Panc1 (cell line): ENCODE measurements around the gene TPCN1.

Experiments used
- POLR2AphosphoS5 ChIP-seq: IDR thresholded peaks from 2 replicates; pipeline ENCODE4 v1.6.1; 2012; ENCODE audit warnings: mild to moderate bottlenecking, low read depth, low read length, moderate library complexity
- TCF7L2 ChIP-seq: IDR thresholded peaks from 2 replicates; pipeline ENCODE4 v1.6.1; 2011; ENCODE audit warnings: mild to moderate bottlenecking, low read depth, low read length, inconsistent platforms
- TF ChIP-seq, protein P1 (sequence below): fragments of 450-650 bp; IDR thresholded peaks from 2 replicates; pipeline ENCODE4 v1.5.1; 2017; ENCODE audit warnings: mild to moderate bottlenecking
- TF ChIP-seq, protein P2 (sequence below), 2 experiments: IDR thresholded peaks; 2 replicates each; pipeline ENCODE4 v1.6.1; 2011 to 2012; ENCODE audit warnings: low read depth in 2 of 2, control low read depth in 1 of 2, low read length in 1 of 2, mild to moderate bottlenecking in 1 of 2, moderate library complexity in 1 of 2; ENCODE audit not compliant: insufficient read depth in 1 of 2

DNA sequence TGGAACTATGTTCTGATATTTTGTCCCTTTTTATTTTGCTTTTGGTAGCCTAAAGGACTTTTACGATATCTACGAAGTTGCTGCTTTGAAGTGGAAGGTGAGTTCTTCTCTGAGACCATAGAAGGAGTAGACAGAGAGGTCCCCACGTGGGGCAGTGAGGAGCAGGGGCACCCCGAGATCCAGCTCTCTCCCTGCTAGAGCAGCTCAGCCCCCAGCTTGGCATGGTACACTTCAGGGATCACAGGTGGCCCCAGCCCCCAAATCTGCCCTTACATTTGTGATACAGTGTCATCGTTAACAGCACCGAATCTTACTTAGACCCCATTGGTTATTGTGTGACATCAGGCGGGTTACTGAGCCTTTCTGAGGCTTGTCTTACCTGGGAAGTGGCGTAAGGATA, 56.9 kb downstream of the TPCN1 start:
- TF ChIP-seq, protein P1, sequence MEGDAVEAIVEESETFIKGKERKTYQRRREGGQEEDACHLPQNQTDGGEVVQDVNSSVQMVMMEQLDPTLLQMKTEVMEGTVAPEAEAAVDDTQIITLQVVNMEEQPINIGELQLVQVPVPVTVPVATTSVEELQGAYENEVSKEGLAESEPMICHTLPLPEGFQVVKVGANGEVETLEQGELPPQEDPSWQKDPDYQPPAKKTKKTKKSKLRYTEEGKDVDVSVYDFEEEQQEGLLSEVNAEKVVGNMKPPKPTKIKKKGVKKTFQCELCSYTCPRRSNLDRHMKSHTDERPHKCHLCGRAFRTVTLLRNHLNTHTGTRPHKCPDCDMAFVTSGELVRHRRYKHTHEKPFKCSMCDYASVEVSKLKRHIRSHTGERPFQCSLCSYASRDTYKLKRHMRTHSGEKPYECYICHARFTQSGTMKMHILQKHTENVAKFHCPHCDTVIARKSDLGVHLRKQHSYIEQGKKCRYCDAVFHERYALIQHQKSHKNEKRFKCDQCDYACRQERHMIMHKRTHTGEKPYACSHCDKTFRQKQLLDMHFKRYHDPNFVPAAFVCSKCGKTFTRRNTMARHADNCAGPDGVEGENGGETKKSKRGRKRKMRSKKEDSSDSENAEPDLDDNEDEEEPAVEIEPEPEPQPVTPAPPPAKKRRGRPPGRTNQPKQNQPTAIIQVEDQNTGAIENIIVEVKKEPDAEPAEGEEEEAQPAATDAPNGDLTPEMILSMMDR: no peak
- TF ChIP-seq TCF7L2: no peak
- TF ChIP-seq, protein P2, sequence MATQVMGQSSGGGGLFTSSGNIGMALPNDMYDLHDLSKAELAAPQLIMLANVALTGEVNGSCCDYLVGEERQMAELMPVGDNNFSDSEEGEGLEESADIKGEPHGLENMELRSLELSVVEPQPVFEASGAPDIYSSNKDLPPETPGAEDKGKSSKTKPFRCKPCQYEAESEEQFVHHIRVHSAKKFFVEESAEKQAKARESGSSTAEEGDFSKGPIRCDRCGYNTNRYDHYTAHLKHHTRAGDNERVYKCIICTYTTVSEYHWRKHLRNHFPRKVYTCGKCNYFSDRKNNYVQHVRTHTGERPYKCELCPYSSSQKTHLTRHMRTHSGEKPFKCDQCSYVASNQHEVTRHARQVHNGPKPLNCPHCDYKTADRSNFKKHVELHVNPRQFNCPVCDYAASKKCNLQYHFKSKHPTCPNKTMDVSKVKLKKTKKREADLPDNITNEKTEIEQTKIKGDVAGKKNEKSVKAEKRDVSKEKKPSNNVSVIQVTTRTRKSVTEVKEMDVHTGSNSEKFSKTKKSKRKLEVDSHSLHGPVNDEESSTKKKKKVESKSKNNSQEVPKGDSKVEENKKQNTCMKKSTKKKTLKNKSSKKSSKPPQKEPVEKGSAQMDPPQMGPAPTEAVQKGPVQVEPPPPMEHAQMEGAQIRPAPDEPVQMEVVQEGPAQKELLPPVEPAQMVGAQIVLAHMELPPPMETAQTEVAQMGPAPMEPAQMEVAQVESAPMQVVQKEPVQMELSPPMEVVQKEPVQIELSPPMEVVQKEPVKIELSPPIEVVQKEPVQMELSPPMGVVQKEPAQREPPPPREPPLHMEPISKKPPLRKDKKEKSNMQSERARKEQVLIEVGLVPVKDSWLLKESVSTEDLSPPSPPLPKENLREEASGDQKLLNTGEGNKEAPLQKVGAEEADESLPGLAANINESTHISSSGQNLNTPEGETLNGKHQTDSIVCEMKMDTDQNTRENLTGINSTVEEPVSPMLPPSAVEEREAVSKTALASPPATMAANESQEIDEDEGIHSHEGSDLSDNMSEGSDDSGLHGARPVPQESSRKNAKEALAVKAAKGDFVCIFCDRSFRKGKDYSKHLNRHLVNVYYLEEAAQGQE (IDR thresholded peaks at IDR 0.05; ENCODE audit: insufficient read depth in 1 of 2, low read depth in 2 of 2, low read length in 1 of 2): no peak
- no peak for TF ChIP-seq POLR2AphosphoS5
